IPS-18c (cell line): ENCODE results near the gene TBX21.
A peak's percentile ranks its signal among the peaks of the same experiment; 100 is the strongest.

Experiments used
- H3K4me3 ChIP-seq: 2 replicates; pipeline ENCODE4 v1.7.0; 2013; ENCODE audit warnings: low read depth, mild to moderate bottlenecking, low read length, moderate library complexity; ENCODE audit not compliant: insufficient read depth
- H3K9me3 ChIP-seq: one replicate; pipeline ENCODE4 v1.6.1; 2013; ENCODE audit warnings: mild to moderate bottlenecking, low read length, moderate library complexity; ENCODE audit not compliant: control insufficient read depth, insufficient read depth

The TBX21 gene

GRCh38 chr17:47707884-47708283 is 25.2 kb upstream of the TBX21 start:
- H3K4me3 ChIP-seq: no peak overlapping the region
- no peaks in the 10 kb centered on the region for H3K9me3 ChIP-seq

DNA sequence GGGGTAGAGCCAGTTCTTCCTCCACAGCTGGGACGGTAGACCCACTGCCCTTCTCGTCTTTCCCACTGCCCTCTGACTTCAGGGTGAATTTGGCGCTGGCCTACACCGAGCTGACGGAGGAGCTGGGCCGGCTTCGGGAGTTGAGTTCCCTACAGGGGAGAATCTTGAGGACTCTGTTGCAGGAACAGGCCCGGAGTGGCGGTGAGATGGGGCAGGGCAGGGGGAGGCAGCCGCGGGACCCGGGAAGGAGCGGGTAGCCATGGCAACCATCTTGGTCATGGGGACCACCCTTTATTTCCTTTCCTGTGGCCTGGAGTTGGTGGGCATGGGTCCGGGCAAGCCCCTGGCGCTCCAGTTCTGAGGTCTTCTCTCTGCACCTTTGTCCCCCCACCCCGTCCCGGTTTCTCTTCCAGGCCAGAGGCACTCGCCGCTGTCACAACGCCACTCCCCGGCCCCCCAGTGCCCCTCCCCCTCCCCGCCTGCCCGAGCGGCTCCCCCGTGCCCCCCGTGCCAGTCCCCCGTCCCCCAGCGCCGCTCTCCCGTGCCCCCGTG is 24.6 kb upstream of the TBX21 start:
- Histone ChIP-seq H3K9me3 (no peaks in the 10 kb centered on the region), H3K4me3 (no peak overlapping the region)

- Histone ChIP-seq H3K4me3 (0 out of 2 replicates have a peak overlapping the region, but pooled peaks have one; percentile 15), H3K9me3 (no peaks in the 10 kb centered on the region)
These were observed 24.0 kb upstream of the TBX21 start for GRCh38 chr17:47708864-47709541.

GRCh38 chr17:47709594-47709993 is 23.4 kb upstream of the TBX21 start:
- Histone ChIP-seq H3K9me3 (no peaks in the 10 kb centered on the region), H3K4me3 (no peak overlapping the region)

- Histone ChIP-seq H3K4me3 (no peak overlapping the region), H3K9me3 (no peaks in the 10 kb centered on the region)
These were observed 21.5 kb upstream of the TBX21 start for GRCh38 chr17:47711366-47712099.

GRCh38 chr17:47712330-47713023 is 20.6 kb upstream of the TBX21 start:
- Histone ChIP-seq H3K4me3 (no peak overlapping the region), H3K9me3 (no peaks in the 10 kb centered on the region)

GRCh38 chr17:47713980-47714700 is 18.9 kb upstream of the TBX21 start:
- Histone ChIP-seq H3K9me3 (no peaks in the 10 kb centered on the region), H3K4me3 (no peak overlapping the region)

GRCh38 chr17:47714773-47715396 is 18.2 kb upstream of the TBX21 start:
- Histone ChIP-seq H3K4me3 (no peak overlapping the region), H3K9me3 (no peaks in the 10 kb centered on the region)

DNA sequence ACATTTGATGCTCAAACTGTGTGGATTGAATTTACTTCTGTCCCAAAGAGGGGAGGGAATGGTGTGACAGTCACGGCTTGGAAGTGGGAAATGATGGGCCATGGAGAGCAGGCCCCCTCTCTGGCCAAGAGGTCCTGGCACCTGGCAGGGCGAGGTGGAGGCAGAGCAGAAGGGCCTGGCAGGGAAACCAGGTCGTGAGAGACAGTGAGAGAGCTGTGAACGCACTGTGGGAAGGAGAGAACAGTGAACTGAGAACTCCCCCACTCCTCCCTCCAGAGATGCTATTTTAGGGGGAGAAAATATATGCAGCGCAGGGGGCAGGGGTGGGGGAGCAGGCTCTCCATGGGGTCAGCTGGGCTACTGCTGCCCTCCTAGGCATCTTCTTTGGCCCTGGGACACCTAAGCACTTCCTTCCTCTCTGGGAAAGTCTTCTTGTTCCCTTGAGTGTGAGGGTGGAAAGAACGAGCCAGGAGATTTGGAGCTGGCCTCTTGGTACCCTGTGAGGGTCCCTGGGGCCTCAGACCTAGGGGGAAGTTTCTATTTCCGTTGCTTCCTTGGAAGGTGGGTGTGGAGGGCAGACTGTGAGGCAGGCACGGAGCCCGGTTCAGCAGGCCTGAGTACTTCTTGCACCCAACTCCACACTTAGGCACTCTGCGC is 17.2 kb upstream of the TBX21 start:
- no peaks in the 10 kb centered on the region for H3K9me3 ChIP-seq
- H3K4me3 ChIP-seq: no peak overlapping the region

GRCh38 chr17:47716375-47716774 is 16.7 kb upstream of the TBX21 start:
- Histone ChIP-seq H3K9me3 (no peaks in the 10 kb centered on the region), H3K4me3 (no peak overlapping the region)

DNA sequence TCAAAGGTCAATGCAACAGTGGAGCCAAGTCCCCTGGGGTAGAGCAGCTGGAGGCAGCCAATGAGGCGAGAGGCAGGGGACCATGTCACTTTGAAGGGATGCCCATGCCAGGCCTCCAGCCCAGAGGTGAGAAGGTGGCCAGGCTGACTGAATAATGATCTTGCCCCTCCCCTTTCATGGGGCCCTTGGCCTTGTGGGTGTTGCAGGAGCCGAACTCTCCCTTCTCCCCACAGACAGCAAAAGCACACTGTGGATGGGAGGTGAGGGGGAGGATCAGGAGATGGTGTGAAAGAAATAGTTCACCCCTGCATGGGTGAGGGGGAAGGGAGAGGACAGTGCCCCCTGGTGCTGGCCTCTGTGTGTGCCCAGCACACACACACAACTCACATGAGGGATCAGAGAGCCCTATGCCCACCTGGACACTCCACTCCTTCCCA is 15.8 kb upstream of the TBX21 start:
- no peaks in the 10 kb centered on the region for H3K9me3 ChIP-seq
- H3K4me3 ChIP-seq: no peak overlapping the region

DNA sequence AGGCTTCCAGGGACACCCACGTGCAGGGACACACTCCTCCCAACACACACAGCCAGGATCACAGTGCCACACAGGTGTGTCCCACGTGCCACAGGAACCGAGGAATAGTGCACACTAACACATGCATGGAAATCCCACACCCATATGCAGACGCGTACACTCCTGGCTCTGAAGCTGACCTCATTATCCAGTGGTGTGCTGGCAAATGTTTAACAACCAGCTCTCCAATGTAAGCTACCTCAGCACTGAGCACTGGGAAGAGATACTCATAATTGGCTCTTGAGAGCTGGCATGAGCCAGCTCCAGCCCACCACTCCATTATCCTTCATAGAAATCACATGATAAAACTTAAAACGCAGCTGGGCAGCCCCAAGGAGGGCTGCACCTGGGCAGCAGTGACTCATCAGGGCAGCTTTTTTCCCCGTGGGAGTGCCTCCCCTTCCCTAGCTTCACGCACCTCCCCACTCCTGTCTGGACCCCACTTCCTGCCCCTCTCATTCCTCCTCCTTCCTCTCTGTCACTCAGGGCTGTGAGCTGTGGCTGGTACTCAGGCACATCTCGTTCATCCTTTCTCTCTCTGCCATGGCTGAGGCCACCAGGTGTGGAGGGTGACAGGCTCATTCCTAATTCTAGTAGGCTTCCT is 14.9 kb upstream of the TBX21 start:
- Histone ChIP-seq H3K4me3 (no peak overlapping the region), H3K9me3 (no peaks in the 10 kb centered on the region)

DNA sequence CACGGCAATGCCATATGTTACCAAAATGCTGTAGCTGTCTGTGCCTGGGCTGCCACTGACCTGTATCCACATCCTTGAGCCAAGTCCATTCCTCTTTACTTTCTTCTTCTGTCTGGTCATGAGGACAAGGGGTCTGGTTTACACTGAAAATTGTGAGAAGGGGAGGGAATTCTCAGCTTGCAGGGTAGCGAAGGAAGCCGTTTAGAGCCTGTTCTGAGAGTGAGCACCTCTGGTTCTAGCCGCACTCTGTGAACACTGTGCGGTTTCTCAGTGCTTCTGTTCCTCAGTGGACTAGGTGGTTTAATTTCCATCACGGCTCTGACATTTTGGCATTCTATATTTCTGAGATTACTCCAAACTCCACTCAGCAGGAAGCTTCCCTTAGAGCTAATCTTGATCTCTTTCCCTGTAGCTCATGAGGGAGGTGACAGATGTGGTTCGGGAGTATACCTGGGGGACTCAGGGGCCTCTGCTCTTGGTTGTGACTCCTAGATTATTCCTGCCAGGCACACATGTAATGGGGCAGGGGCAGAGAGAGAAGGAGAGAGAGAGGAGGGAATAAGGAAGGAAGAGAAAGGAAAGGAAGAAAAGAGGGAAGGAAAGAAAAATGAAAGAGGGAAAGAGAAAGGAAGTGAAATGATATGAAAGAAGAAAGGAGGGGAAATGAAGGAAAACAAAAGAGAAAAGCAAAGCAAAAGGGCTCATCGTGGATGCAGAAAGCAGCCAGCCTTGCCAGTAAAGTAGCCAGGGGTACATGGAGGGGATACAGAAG is 14.2 kb upstream of the TBX21 start:
- Histone ChIP-seq H3K9me3 (no peaks in the 10 kb centered on the region), H3K4me3 (no peak overlapping the region)

DNA sequence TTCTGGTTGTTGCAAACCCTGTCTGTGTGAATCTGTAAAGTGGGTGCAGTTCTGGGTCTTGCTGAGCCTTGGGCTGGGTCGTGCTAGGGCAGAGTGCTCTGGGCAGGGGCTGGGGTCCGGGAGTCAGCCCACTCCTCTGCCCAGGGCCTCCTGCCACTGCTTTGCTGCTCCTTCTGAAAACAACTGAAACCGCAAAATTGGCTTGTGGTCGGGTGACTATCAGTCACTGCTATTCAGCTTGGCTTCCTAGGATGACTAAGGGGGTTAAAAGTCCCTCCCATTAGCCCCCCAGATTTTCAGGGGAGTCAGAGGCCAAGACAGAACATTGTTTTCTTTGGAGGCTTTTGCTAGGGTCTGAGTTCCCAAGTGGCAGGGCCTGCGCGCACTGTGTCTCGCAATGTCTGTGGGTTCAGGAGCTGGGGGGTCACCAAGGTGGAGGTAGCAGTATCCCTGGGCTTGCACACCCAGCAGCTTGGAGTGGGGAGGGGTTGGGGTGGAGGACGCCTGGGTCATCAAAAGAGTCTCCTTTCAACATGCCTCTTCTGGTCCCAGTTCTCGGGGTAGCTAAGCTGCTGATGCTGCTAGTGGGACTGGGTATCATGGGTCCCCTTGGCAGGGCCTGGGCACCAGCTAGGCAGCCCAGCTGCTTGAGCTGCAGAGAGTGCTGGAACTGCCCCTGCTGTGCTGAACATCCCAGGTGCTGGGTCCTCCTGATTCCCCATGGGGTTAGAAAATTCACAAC is 13.5 kb upstream of the TBX21 start:
- Histone ChIP-seq H3K4me3 (no peak overlapping the region), H3K9me3 (no peaks in the 10 kb centered on the region)

DNA sequence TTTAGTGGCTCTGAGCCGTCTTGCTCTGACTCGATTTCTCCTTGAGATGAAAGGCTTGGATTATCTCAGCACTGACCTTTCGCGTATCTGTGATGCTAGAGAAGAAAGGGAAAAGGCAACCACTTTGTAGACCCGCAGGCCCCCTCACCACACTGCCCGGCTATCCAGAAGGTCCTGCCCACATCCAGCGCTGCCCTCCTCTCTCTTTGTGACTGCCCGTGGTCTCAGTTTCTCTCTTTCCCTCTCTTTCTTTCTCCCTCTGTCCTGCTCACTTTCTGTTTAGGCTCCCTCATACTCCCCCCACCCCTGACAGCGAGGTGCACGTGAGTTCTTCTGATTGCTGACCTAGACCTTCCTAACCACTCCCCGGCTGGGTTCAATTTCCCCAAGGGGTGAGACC is 12.8 kb upstream of the TBX21 start:
- no peak overlapping the region for H3K4me3 ChIP-seq
- H3K9me3 ChIP-seq: no peaks in the 10 kb centered on the region
